GM21619 (cell line): Measurements from ENCODE around the gene PYCR2.
"Not testable (repeated sequence)": the region's sequence is repeated elsewhere in the genome, so short reads cannot be mapped to it uniquely, and the experiment has no call there.

Experiments used
- ATAC-seq: cut with Tn5 transposase; IDR thresholded peaks from one replicate; pipeline ENCODE4 v1.9.1; 2021; ENCODE audit not compliant: unreplicated experiment

PYCR2 gene

DNA sequence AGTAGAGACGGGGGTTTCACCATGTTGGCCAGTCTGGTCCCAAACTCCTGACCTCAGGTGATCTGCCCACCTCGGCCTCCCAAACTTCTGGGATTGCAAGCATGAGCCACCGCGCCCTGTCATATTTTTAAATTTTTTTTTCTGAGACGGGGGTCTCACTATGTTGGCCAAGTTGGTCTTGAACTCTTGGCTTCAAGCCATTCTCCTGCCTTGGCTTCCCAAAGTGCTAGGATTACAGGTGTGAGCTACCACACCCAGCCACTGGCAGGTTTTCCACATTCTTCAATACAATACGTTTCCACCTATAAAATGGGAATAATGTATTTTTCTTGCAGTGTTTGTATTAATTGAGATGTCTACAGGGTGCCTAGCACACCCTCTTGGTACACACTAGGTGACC, 31.7 kb downstream of the PYCR2 start:
- ATAC-seq = no peak

DNA sequence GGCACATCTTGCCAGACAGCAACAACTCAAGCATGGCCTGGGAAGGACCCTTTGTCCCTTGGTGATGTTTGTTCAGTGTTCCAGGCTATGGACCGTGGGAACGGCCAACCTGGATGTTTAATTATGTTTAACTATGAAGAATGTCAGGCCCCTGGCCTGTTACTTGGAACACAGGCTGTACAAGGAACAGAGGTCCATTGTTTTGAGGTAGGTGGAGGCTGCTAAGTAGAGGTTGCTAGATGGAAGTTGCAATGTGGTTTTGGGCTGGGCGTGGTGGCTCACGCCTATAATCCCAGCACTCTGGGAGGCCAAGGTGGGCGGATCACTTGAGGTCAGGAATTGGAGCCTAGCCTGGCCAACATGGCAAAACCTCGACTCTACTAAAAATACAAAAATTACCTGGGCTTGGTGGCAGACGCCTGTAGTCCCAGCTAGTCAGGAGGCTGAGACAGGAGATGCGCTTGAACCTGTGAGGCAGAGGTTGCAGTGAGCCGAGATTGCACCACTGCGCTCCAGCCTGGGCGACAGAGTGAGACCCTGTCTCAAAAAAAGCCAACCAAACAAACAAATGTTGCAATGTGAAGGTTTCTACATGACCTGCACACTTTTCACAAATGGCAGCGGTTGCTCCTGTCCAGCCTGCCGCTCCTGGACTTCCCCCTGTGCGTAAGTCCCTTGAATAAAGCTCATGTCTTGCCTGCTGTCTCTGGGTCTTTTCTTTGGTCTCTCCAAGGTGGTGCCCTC, 32.6 kb downstream of the PYCR2 start:
- no peak for ATAC-seq

DNA sequence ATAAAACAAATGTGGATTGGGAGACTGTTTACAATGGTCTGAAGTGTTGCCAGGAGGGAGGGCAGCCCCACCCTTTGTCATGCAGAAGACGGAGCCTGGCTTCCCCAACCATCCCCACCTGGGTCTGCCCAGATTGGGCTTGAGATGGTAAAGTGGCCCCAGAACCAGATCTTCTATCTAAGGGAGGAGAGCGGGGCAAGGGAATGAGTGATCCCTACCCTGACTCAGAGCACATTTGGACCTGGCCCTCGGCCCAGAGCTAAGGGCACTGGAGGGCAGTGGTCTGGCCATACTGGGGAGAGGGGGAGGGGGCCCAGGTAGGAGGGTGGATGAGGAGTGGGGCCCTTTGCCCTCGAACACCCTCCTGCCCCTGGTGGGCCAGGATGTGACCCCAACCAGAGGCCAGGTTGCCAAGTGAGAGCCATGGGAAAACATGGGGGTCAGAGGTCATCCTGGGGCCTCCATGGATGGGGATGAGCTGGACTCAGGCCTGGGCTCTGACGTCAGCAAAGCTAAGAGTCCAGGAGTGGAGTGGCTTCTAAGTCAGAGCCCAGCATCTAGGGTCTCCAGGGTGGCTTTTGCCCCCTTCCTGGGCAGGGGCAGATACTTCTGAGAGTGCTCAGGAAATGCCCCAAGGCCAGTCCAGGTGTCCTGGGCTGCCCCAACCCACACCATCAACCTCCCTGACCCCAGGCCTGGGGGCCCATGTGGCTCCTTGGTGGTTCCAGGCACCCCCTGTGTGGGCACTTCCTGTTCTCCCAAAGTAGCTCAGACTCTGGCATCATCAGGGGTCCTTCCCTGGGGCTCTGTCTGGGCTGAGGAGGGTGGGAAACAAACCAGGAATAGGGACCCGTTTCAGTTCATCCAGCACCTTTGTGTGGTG, 33.5 kb downstream of the PYCR2 start:
- ATAC-seq = no peak

DNA sequence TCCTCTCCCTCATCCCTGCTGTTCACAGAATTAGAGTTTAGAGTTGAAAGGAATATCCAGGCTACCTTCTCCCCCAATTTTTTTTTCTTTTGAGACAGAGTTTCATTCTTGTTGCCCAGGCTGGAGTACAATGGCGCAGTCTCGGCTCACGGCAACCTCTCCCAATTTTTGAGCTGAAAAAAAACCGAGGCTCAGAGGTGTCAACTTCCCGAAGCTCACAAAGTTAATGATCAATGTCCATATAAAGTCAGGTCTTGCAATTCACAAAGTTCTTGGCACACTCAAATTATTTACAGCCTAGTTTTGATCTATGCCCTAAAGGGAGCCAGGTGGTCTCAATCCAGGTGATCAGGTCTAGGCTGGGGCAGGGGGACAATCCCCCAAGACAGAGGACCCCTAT, 34.3 kb downstream of the PYCR2 start:
- no peak for ATAC-seq

DNA sequence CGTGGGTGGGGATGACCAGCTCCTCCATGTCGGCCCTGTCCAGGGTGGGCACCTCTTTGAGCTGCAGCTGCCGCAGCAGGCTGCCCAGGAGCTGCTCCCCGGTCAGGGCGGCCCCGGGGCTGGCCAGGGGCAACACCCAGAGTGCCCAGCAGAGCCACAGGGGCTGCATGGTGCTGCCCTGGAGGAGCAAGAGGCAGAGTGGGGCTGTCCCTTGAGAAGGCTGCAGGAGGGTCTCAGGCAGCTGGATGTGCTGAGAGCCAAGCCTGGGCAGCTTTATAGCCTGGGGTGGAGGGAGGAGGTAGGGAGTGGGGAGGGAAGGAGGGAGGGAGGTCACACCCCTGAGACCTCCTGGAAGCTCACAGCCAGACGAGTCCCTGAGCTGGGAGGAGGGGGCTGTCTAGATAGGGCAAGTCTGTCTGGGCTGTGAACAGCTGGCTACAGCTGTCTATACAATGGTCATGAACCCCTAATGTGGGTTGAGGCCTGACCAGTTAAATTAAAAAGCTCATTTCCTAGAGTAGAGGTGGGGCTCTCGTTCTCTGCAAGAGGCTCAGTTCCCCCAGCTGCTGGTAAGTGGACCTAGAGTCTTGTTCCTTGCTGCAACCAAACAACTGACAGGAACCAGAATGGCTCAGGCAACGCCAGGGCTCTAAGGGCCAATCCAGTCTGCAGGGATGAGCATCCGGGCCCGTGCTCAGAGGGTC, 35.0 kb downstream of the PYCR2 start, which contains the start of gene LEFTY1:
TSS of gene LEFTY1 (minus strand) at position 249 of the 704 bp plus-strand sequence. CDS start at position 169, 80 bp downstream.
- ATAC-seq = no peak

DNA sequence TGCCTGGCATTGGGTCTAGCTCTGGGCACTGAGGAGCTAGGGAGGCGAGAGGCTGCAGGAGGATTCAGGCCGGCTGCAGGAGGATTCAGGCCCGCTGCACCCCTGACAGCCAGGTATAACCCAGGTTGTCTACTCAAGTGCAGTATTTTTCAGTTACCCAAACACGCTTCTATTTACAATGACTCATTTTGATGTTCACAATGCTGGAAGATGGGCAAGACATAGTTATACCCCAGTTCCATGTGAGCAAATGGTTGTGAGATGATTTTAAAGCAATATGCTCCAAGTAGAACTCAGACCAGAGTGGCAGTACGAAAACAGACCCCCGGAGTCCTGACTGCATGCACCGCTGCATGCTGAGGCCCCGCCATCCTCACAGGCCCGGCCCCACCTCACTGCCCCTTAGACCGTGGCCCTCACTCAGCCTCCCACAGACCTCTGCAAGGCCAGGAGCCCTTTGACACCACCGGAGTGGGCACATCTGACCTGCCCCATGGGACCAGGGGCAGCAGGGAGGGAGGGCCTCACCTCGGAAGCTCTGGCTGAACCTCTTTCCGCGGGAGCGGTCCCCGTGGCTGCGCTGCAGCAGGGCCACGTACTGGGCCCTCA, 35.7 kb downstream of the PYCR2 start:
- ATAC-seq = no peak

DNA sequence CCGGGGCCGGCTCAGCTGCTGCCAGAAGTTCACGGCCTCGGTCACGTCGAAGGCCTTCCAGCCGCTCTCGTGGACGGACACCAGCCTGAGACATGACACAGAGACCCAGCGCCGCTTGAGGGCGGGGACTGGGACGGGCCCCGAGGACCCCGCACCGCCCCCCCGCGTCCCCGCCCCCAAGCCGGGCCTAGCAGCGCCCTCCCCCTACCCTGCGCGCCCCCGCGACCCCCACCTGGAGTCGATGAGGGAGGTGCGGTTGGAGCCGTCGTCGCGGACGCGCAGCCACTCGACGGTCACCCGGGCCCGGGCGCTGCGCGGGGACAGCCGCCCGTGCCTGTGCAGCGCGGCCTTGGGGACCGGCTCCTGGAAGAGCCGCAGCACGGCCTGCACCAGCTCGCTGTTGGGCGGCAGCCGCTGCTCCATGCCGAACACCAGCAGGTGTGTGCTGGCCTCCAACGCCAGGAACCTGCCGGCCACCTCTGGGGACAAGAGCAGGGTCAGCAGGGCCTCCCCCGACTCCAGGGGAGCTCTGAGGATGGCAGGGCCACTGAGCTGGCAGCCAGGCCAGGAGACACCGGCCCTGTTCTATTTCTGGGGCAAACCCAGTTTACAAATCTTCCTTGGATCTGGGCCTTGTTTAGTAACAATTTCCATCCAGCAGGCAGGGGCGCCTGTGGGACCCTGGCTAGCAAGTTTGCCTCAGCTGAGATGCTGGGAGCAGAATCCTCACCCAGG, 36.3 kb downstream of the PYCR2 start:
- not testable (repeated sequence) for ATAC-seq

DNA sequence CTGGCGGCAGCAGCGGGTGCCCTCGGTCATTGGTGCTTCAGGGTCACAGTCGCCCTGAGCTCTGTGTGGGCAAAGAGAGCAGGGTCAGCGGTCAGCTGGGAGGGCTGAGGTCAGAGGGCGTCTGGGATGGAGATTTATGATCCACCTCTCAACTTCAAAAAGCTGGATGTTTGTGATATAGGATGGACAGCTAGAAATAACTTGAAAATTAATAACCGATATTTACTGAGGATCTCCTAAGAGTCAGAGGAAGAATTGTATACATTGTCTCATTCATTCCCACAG, 37.1 kb downstream of the PYCR2 start:
- no peak for ATAC-seq

DNA sequence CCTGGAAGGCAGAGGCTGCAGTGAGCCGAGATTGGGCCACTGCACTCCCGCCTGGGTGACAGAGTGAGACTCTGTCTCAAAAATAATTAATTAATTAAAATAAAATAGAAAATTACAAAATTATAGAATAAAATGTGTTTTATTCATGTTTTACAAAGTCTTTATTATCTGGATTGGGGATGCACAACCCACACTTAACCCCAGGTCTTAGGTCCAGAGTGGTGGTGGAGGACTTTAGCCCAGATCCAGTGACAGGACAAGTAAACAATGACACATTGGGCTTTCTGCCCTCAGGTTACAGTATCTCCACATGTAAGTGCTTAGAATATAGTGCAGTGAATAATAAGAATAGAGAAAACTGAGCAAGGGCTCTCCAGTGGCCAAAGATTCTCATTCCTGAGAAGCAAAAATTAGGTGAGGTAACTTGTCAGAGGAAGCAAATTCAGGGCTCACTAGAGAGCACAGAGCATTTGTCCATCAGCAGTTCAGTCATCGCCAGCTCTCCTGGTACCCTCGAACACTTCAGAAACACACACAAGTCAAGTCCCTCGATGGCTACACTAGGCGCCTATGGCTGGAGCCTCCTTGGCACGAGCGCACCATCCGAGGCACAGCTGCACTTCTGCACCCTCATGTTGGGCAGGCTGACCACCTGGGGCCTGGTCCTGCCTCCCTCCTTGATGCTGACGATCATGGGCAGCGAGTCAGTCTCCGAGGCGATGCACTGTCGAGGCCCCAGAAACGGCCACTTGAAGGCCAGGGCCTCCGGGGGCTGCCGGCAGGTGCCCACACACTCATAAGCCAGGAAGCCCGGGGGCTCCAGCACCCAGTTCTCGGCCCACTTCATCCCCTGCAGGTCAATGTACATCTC, 37.7 kb downstream of the PYCR2 start:
- no peak for ATAC-seq

DNA sequence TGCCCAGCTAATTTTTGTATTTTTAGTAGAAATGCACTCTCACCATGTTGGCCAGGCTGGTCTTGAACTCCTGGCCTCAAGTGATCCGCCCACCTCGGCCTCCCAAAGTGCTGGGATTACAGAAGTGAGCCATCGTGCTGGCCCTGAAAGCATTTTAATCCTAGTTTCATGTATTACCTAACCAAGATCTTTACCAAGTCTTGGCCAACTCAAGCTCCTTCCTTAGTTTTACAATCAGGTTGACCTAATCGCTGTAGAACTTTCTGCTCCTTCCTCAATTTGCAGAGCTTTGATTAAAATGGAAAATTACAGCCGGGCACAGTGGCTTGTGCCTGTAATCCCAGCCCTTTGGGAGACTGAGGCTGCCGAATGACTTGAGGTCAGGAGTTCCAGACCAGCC, 38.7 kb downstream of the PYCR2 start:
- ATAC-seq = no peak

DNA sequence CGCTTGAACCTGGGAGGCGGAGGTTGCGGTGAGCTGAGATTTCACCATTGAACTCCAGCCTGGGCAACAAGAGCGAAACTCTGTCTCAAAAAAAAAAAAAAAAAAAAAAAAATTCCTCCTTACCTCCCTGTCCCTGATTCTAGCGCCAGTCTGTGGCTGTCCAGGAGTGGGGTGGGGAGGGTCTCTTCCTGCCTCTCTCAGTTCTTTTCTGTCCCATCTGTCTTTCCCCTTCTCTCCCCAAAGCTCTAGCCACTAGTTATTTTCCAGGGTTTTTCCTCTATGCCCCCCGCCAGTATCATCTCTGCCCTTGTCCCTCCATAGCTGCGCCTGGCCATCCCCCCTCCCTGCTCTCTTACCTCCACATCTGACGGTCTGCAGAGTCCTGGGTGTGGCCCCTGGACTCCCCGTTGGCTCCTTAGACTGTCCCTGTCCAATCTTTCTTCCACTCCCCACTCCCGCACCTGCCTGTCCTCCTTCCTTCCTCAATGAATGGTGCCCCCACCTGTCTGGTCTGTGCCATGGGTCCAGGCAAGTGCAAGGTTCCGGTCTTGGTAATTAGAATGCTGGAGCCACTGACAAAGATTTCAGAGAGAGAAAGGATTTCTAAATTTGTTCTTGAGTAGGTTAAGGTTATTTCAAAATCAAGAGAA, 40.3 kb downstream of the PYCR2 start:
- no peak for ATAC-seq

DNA sequence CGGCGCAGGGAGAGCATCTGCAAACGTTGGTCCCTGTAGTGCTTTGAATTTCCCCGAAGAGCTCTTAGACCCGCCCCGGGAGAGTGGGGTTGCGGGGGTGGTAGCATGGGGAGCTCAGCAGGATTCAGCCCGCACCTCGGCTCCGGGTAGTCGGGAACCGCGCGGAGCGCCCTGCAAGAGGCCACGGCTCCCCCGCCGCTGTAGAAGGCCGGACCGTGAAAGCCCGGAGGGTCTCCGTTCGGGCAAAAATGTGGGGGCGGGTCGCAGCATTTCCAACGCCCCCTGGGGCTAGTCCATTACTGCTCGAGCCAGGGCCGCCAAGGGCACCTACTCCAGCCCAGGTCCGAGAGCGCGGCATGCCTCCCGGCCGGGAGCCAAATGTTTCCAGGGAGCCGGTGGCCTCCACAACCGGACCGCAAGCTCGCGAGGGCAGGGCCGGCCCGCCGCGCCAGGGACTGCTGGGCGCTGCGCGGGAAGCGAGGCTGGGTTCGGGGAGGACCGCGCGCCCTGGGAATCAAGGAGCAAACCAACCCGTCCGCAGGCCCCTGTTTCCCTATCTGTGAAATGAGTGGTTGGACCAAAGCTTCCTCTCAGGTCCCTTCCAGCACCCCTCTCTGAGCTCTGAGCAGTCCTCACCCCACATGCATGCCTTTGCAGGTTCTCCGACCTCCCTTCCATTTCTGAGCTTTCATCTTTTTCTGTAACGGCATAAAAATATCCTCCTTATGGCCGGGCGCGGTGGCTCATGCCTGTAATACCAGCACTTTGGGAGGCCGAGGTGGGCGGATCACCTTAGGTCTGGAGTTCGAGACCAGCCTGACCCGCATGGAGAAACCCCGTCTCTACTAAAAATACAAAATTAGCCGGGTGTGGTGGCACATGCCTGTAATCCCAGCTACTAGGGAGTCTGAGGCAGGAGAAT, 41.1 kb downstream of the PYCR2 start:
- peak; percentile 31 for ATAC-seq

DNA sequence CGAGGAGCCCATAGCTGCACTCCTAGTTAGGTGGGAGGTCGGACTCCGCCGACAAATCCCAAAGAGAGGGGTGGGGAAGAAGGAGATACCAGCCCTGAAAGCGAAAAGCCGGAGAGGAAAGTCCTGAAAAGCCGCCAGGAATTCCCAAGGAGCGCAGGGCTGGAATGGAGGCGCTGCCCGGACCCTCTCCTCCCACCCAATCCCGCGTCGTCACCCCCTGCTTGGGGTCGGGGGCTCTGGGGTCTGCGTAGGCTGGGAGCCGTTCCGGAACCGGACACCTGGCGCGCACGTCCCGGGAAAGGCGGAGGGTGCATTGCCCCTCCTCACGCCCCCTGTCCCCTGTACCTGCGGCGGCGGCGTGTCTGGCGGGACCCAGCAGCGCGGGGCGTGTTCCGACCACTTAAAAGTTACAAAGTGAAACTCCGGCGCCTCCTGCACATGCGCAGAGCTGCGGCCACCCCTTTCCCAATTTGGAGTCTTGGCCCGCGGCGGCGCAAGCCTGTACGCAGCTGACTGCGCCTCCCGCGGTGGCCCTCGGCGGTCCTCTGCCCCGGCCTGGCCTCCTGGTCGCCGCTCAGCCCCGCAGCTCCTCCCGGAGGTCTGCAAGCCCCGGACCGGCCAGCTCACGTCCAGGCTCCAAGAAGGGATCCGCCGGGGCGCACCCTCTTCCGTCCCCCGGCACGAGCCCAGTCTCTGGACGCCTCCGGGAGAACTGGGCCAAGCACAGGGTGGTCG, 41.9 kb downstream of the PYCR2 start, which contains the start of gene TMEM63A:
TSS of gene TMEM63A (minus strand) at position 422 of the 735 bp plus-strand sequence. CDS start 4,800 bp downstream, outside the sequence.
- ATAC-seq = peak; percentile 68

DNA sequence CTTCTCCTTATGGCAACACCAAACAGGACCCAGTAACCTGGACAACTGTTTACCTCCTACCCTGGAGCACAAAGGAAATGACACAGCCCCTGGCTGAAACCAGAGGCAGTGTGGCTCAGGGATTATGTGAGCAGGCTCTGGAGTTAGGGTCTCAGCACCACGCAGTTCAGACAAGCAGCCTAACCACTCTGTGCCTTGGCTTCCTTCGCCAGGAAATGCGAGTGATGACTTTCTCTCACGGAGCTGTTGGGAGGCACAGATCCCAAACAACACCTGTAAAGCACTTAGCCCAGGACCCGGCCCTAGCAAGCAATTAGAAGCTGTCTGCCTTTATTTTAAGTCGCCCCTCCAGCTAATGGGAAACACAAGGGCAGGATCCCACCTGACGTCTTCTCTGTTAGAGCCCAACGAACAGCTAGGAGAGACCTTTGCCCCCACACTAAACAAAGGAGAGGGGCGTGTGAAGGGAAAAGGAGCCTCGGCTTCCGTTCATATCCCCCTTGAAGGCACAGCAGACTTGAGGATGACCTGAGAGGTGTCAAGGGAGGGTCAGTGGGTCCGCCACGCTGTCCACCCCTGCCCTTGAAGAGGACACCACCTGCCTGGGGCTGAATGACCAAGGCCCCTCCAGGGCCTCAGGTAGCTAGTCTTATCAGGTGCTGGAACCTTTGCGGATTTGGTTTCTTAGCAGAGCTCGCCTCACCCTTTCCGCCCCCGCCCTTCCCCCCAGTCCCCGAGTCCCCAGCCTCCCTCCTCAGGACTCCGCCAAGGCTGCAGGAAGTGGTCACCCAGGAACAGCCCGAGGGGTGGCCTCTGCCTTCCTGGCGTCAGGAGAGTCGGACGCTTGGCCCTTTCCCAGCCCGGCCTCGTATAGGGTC, 42.7 kb downstream of the PYCR2 start:
- no peak for ATAC-seq

DNA sequence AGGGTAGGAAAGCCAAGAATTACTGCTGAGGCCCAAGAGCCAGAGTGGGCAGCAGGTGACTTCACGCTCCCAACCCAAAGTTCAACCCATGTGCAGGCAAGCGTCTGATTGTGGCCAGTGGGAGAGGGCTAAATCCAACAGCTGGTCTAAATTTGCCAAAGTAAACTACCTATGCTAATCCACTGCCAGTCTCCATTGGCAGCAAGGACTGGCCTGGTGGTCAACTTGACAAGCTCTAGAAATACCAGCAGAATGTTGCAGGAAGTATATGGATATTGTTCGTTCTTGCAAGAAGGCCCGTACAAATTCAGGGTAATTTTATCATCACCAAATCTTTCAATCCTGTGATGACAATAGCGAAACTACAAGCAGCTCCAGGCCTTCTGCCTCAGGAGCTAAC, 43.4 kb downstream of the PYCR2 start:
- ATAC-seq = no peak

DNA sequence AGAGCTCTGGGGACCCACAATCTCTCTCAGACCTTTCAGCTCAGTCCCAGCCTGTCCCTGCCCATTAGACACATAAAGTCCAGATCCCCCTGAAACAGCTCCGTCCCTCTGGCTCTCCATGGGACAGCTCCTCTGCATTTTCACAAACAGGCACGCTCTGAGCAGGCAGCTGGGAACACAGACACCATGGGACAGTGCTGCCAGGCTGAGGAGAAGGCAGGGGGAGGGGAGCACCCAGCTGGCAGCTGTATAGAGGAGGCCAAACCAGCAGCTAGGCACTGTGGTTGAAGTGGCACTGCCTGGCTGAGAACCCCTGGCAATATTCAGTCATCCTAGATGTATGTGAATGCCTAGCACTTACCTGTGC, 43.8 kb downstream of the PYCR2 start:
- ATAC-seq = no peak
